SU-DHL-6 (cell line): ENCODE data around the gene ARMC10.
"Not testable (repeated sequence)": the region's sequence is repeated elsewhere in the genome, so short reads cannot be mapped to it uniquely, and the experiment has no call there.

Source experiments
- H2AFZ ChIP-seq: fragments of 200-600 bp; sonication (generic); 2 replicates; pipeline ENCODE4 v1.6.1; 2014; ENCODE audit warnings: low read depth, mild to moderate bottlenecking, moderate library complexity, mixed read lengths, antibody characterized with exemption, low read length; ENCODE audit not compliant: severe bottlenecking
- H3F3A ChIP-seq: fragments of 200-600 bp; shearing (Covaris generic); 2 replicates; pipeline ENCODE4 v1.6.0; 2016; ENCODE audit warnings: antibody characterized with exemption, mild to moderate bottlenecking; ENCODE audit not compliant: insufficient read depth
- H3K27ac ChIP-seq: fragments of 200-600 bp; sonication (generic); 2 replicates; pipeline ENCODE4 v1.5.1; 2016; ENCODE audit warnings: low read depth, mild to moderate bottlenecking, low read length, moderate library complexity, mixed read lengths
- H3K27me3 ChIP-seq: fragments of 200-600 bp; sonication (generic), shearing (Covaris generic); 2 replicates; pipeline ENCODE4 v1.6.0; 2014; ENCODE audit warnings: mild to moderate bottlenecking, low read length
- H3K36me3 ChIP-seq: fragments of 200-600 bp; sonication (generic); 2 replicates; pipeline ENCODE4 v1.6.1; 2014; ENCODE audit warnings: mild to moderate bottlenecking, low read length, mixed read lengths
- H3K4me2 ChIP-seq: fragments of 300-600, 200-600 bp; shearing (Covaris generic), sonication (generic); 2 replicates; pipeline ENCODE4 v1.6.0; 2014; ENCODE audit warnings: low read length, low read depth, mild to moderate bottlenecking; ENCODE audit not compliant: poor library complexity, severe bottlenecking
- H3K4me3 ChIP-seq: fragments of 200-600 bp; sonication (generic); 2 replicates; pipeline ENCODE4 v1.5.1; 2014; ENCODE audit warnings: antibody characterized with exemption, low read length, mild to moderate bottlenecking, mixed read lengths; ENCODE audit not compliant: insufficient read depth, poor library complexity, severe bottlenecking
- H3K79me2 ChIP-seq: fragments of 200-600 bp; sonication (generic); 2 replicates; pipeline ENCODE4 v1.6.1; 2014; ENCODE audit warnings: mild to moderate bottlenecking, low read length, moderate library complexity; ENCODE audit not compliant: insufficient read depth
- H3K9ac ChIP-seq: fragments of 200-600 bp; sonication (generic); 2 replicates; pipeline ENCODE4 v1.7.0; 2014; ENCODE audit warnings: mild to moderate bottlenecking, low read length
- H3K9me2 ChIP-seq: fragments of 200-600 bp; sonication (generic); replicated peaks from 2 replicates; pipeline ENCODE4 v1.6.1; 2014; ENCODE audit warnings: low read length; ENCODE audit not compliant: insufficient read depth
- H3K9me3 ChIP-seq: fragments of 200-600 bp; sonication (generic); 2 replicates; pipeline ENCODE4 v1.6.1; 2014; ENCODE audit warnings: low read length, mixed read lengths; ENCODE audit not compliant: insufficient read depth
- H4K20me1 ChIP-seq: fragments of 200-600 bp; sonication (generic); 2 replicates; pipeline ENCODE4 v1.6.1; 2014; ENCODE audit warnings: low read depth, mild to moderate bottlenecking, antibody characterized with exemption, low read length, moderate library complexity, mixed read lengths
- EZH2phosphoT487 ChIP-seq: fragments of 200-600 bp; sonication (generic), shearing (Covaris generic); conservative IDR thresholded peaks from 2 replicates; pipeline ENCODE4 v1.6.1; 2018; ENCODE audit warnings: mild to moderate bottlenecking, antibody characterized with exemption, low read length, moderate library complexity, mixed read lengths
- TF ChIP-seq, protein P1 (sequence below): fragments of 200-600 bp; sonication (generic); IDR thresholded peaks from one replicate; pipeline ENCODE4 v1.5.1; 2017; ENCODE audit warnings: antibody characterized with exemption, mild to moderate bottlenecking, low read length, moderate library complexity; ENCODE audit not compliant: insufficient read depth, poor library complexity, severe bottlenecking

ARMC10 gene

DNA sequence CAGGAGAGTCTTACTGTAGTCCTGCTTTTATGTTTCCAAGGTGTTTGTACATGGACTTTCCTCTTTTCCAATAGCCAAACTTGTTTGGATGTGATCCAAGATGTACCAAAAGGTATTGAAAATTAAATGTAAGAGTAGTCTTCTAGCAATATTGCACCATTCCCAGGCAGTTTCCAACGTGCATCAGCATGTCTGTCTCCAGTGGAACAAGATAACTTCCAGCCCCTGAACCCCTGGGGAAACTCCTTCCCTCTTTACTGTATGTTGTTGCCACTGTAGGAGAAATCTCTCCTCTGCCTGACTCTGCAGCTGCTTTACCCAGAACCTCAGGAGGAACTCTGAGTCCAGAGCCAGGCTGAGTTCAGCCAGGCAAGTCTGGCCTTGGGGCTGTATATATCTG, 18.5 kb downstream of the ARMC10 start:
- H2AFZ ChIP-seq, result no peak overlapping the region
- no peaks in the 10 kb centered on the region for H3K9me2 ChIP-seq
- H3K27ac ChIP-seq, result no peak overlapping the region
- H3K36me3 ChIP-seq, result peaks cover 4% of the 10 kb centered on the region; the same call in 1 of the 2 replicates
- no peaks in the 10 kb centered on the region for H4K20me1 ChIP-seq
- no peak for TF ChIP-seq EZH2phosphoT487
- TF ChIP-seq, protein P1, sequence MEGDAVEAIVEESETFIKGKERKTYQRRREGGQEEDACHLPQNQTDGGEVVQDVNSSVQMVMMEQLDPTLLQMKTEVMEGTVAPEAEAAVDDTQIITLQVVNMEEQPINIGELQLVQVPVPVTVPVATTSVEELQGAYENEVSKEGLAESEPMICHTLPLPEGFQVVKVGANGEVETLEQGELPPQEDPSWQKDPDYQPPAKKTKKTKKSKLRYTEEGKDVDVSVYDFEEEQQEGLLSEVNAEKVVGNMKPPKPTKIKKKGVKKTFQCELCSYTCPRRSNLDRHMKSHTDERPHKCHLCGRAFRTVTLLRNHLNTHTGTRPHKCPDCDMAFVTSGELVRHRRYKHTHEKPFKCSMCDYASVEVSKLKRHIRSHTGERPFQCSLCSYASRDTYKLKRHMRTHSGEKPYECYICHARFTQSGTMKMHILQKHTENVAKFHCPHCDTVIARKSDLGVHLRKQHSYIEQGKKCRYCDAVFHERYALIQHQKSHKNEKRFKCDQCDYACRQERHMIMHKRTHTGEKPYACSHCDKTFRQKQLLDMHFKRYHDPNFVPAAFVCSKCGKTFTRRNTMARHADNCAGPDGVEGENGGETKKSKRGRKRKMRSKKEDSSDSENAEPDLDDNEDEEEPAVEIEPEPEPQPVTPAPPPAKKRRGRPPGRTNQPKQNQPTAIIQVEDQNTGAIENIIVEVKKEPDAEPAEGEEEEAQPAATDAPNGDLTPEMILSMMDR, result no peak
- no peak overlapping the region for H3K9ac ChIP-seq
- H3K27me3 ChIP-seq, result no peaks in the 10 kb centered on the region
- no peak overlapping the region for H3K4me3 ChIP-seq
- no peak overlapping the region for H3K4me2 ChIP-seq
- H3K79me2 ChIP-seq, result no peaks in the 10 kb centered on the region
- no peaks in the 10 kb centered on the region for H3F3A ChIP-seq
- H3K9me3 ChIP-seq, result no peaks in the 10 kb centered on the region

DNA sequence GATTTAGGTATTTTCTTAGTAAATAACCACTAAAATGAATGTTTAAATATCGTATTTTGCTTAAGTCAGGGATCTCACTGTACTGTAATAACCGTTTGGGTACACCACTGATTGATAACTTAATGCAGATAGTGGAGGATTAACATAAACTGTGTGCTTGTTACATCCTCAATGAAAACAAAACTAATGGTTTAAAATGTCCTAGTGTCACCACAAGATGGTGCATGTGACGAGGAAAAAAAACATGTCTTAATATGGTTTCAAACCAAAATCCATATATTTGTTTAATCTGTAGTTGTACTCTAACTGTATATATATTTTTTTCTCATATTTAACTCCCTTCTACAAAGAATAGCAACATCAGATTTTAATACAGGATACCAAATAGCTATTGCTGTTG, 19.2 kb downstream of the ARMC10 start:
- Histone ChIP-seq H3K36me3 (peaks cover 2% of the 10 kb centered on the region; the same call in 1 of the 2 replicates), H3K4me2 (no peak overlapping the region), H2AFZ (no peak overlapping the region), H3F3A (no peaks in the 10 kb centered on the region), H3K27ac (no peak overlapping the region), H3K9me2 (no peaks in the 10 kb centered on the region), H3K9ac (no peak overlapping the region), H3K27me3 (no peaks in the 10 kb centered on the region), H3K9me3 (no peaks in the 10 kb centered on the region), H4K20me1 (no peaks in the 10 kb centered on the region), H3K79me2 (no peaks in the 10 kb centered on the region), H3K4me3 (no peak overlapping the region)
- TF ChIP-seq, protein P1, result no peak

DNA sequence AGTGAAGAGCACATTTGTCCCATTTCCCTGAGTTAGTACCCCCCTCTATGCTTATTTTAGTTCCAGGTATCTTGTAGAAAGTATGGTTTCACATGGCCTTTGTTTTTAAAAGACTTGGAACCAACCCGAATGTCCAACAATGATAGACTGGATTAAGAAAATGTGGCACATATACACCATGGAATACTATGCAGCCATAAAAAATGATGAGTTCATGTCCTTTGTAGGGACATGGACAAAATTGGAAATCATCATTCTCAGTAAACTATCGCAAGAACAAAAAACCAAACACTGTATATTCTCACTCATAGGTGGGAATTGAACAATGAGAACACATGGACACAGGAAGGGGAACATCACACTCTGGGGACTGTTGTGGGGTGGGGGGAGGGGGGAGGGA, 20.6 kb downstream of the ARMC10 start:
- not testable (repeated sequence) for H3K36me3 ChIP-seq, H3K4me3 ChIP-seq

DNA sequence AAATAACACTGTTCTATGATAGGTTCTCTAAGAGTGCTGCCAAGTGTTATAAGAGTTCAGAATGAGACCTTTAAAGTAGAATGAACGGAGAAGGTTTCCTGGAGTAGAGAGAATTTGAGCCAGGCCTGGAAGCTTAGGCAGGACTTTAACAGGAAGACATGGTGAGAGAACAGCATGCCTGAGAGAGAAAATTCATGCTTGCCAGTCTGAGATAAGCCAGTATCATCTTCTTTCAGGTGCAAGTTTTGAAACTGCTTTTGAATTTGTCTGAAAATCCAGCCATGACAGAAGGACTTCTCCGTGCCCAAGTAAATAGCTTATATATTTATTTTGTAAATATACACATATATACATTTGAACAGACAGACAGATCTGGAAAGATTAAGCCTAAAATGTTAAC, 22.1 kb downstream of the ARMC10 start:
- Histone ChIP-seq H3K9me3 (no peaks in the 10 kb centered on the region), H3K36me3 (peaks cover 2% of the 10 kb centered on the region; the same call in 1 of the 2 replicates), H3K9ac (no peak overlapping the region), H3F3A (no peaks in the 10 kb centered on the region), H4K20me1 (no peaks in the 10 kb centered on the region), H3K9me2 (no peaks in the 10 kb centered on the region), H3K27me3 (no peaks in the 10 kb centered on the region), H3K4me2 (no peak overlapping the region), H3K27ac (no peak overlapping the region), H3K79me2 (no peaks in the 10 kb centered on the region), H2AFZ (no peak overlapping the region), H3K4me3 (no peak overlapping the region)
- TF ChIP-seq EZH2phosphoT487, result no peak
- TF ChIP-seq, protein P1, result no peak

More for the DNA sequence above, 20.6 kb downstream of the ARMC10 start:
- not testable (repeated sequence) for H3K79me2 ChIP-seq, H3K27me3 ChIP-seq, H4K20me1 ChIP-seq, H3K9me2 ChIP-seq, H3K27ac ChIP-seq, H3K9ac ChIP-seq, H3F3A ChIP-seq, H3K9me3 ChIP-seq, H2AFZ ChIP-seq, H3K4me2 ChIP-seq
